NB4 (cell line): ENCODE data around the gene HECW1.

Experiments used
- CTCF ChIP-seq: IDR thresholded peaks from one replicate; pipeline ENCODE4 v1.5.1; 2012; ENCODE audit warnings: low read depth, low read length
- MYC ChIP-seq: IDR thresholded peaks from 2 replicates; pipeline ENCODE4 v1.6.1; 2011; ENCODE audit warnings: low read depth, low read length
- POLR2A ChIP-seq: IDR thresholded peaks from 2 replicates; pipeline ENCODE4 v1.6.1; 2011; ENCODE audit warnings: mild to moderate bottlenecking; ENCODE audit not compliant: insufficient read length; ENCODE audit errors: extremely low read depth
- TF ChIP-seq, protein P1 (sequence below): IDR thresholded peaks from 2 replicates; pipeline ENCODE4 v1.6.1; 2011; ENCODE audit warnings: low read depth, low read length

- TF ChIP-seq CTCF (no peak), POLR2A (no peak), MYC (peak; percentile 99)
- TF ChIP-seq, protein P1, sequence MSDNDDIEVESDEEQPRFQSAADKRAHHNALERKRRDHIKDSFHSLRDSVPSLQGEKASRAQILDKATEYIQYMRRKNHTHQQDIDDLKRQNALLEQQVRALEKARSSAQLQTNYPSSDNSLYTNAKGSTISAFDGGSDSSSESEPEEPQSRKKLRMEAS = peak; percentile 98
These were observed 471.7 kb downstream of the HECW1 start for GRCh38 chr7:43584195-43584586.
